Activated CD8-positive, alpha-beta T cell treated with anti-CD3 and anti-CD28 coated beads, Interleukin-2, amount 10 ng/mL, durations not matched to agents 7 days and 5 days (primary cell): Measurements from ENCODE around the gene STX7. TPM values are rescaled to one million over a fixed set of nuclear protein-coding genes. Genes with fewer than 3 reads are reported as not detected.

Experiments used
- ATAC-seq: fragments of 150-1000 bp; cut with Tn5 transposase; one replicate; pipeline ENCODE4 v1.10.0; 2021; ENCODE audit warnings: moderate library complexity
- CTCF ChIA-PET: fragments of 350-600 bp; sonication (Branson Sonifier 250); formaldehyde crosslinking; loops from one replicate; lab custom pipeline; 2021; ENCODE audit warnings: antibody characterized with exemption; lab: Charles Lee
- POLR2A ChIA-PET: fragments of 350-600 bp; sonication (Branson Sonifier 250); formaldehyde crosslinking; loops from one replicate; lab custom pipeline; 2021; ENCODE audit warnings: antibody characterized with exemption; lab: Charles Lee
- DNase-seq: peaks from one replicate; pipeline ENCODE4 v3.0.0-alpha.2; 2020
- H3K27ac Mint-ChIP-seq: one replicate; pipeline ENCODE4 v1.8.0; 2021; ENCODE audit warnings: mild to moderate bottlenecking, mixed read lengths
- H3K27me3 Mint-ChIP-seq: one replicate; pipeline ENCODE4 v1.8.0; 2021; ENCODE audit warnings: low read depth, mixed read lengths
- H3K36me3 Mint-ChIP-seq: one replicate; pipeline ENCODE4 v1.8.0; 2021; ENCODE audit warnings: low read depth, mixed read lengths
- H3K4me1 Mint-ChIP-seq: one replicate; pipeline ENCODE4 v1.8.0; 2021; ENCODE audit warnings: low read depth, mixed read lengths
- H3K4me3 Mint-ChIP-seq: one replicate; pipeline ENCODE4 v1.8.0; 2021; ENCODE audit warnings: mild to moderate bottlenecking, mixed read lengths
- H3K9me3 Mint-ChIP-seq: one replicate; pipeline ENCODE4 v1.8.0; 2022; ENCODE audit warnings: mixed read lengths; ENCODE audit not compliant: insufficient read depth
- total RNA-seq, 2 experiments: library from RNA; stranded (reverse); gene quantifications; one replicate each; pipeline ENCODE4 v1.2.3, GENCODE V29; 2021

STX7 gene
- total RNA-seq, 2 experiments from 2014 or later, result 16.0 to 16.4 TPM

GRCh38 chr6:132505158-132505557, 7.8 kb downstream of the STX7 start:
- ChIA-PET POLR2A (no interaction called here), CTCF (interaction anchor here (1.1 kb wide), 1 partner anchor 10 kb away, joined by 3 read pairs; no protein-coding TSS in a partner anchor)
- ATAC-seq, result no peak
- no peak overlapping the region for H3K4me3 Mint-ChIP-seq
- DNase-seq, result no peak
- H3K27me3 Mint-ChIP-seq, result no peaks in the 10 kb centered on the region
- H3K27ac Mint-ChIP-seq, result no peak overlapping the region
- peaks cover 12% of the 10 kb centered on the region for H3K36me3 Mint-ChIP-seq
- no peaks in the 10 kb centered on the region for H3K9me3 Mint-ChIP-seq
- H3K4me1 Mint-ChIP-seq, result no peaks in the 10 kb centered on the region

GRCh38 chr6:132504757-132505156, 8.2 kb downstream of the STX7 start:
- no peak for ATAC-seq
- POLR2A ChIA-PET, result no interaction called here
- H3K27me3 Mint-ChIP-seq, result no peaks in the 10 kb centered on the region
- H3K27ac Mint-ChIP-seq, result no peak overlapping the region
- H3K4me3 Mint-ChIP-seq, result no peak overlapping the region
- H3K36me3 Mint-ChIP-seq, result peaks cover 16% of the 10 kb centered on the region
- H3K9me3 Mint-ChIP-seq, result no peaks in the 10 kb centered on the region
- no peaks in the 10 kb centered on the region for H3K4me1 Mint-ChIP-seq
- no peak for DNase-seq
- CTCF ChIA-PET, result interaction anchor here (1.1 kb wide), 1 partner anchor 9 kb away, joined by 3 read pairs; no protein-coding TSS in a partner anchor

GRCh38 chr6:132499757-132500156, 13.2 kb downstream of the STX7 start:
- no peaks in the 10 kb centered on the region for H3K9me3 Mint-ChIP-seq
- no peak overlapping the region for H3K27ac Mint-ChIP-seq
- ATAC-seq, result no peak
- ChIA-PET POLR2A (no interaction called here), CTCF (no interaction called here)
- peaks cover 16% of the 10 kb centered on the region for H3K4me1 Mint-ChIP-seq
- H3K4me3 Mint-ChIP-seq, result no peak overlapping the region
- H3K27me3 Mint-ChIP-seq, result no peaks in the 10 kb centered on the region
- no peak for DNase-seq
- H3K36me3 Mint-ChIP-seq, result peaks cover 32% of the 10 kb centered on the region

- no peak for DNase-seq
- no peak for ATAC-seq
- Mint-ChIP-seq H3K27me3 (no peaks in the 10 kb centered on the region), H3K36me3 (peaks cover 39% of the 10 kb centered on the region), H3K27ac (no peak overlapping the region), H3K9me3 (no peaks in the 10 kb centered on the region), H3K4me3 (no peak overlapping the region), H3K4me1 (peaks cover 21% of the 10 kb centered on the region)
- ChIA-PET CTCF (interaction anchor here (1.4 kb wide), 1 partner anchor 219 kb away, joined by 3 read pairs; no protein-coding TSS in a partner anchor), POLR2A (no interaction called here)
These were observed 14.3 kb downstream of the STX7 start for GRCh38 chr6:132498638-132499037.

- Mint-ChIP-seq H3K36me3 (peaks cover 39% of the 10 kb centered on the region), H3K4me1 (peaks cover 21% of the 10 kb centered on the region), H3K4me3 (no peak overlapping the region), H3K27ac (no peak overlapping the region), H3K9me3 (no peaks in the 10 kb centered on the region), H3K27me3 (no peaks in the 10 kb centered on the region)
- DNase-seq (no peak), ATAC-seq (no peak)
- ChIA-PET CTCF (interaction anchor here (1.1 to 3.7 kb wide), 5 partner anchors 12 to 217 kb away, joined by 4 to 30 read pairs (median 8); partner anchors contain the start of gene STX7), POLR2A (interaction anchor here (0.8 kb wide), 1 partner anchor 16 kb away, joined by 4 read pairs; the partner anchor contains the start of gene STX7)
These were observed 16.3 kb downstream of the STX7 start for GRCh38 chr6:132496519-132497180.

GRCh38 chr6:132495604-132496079, 17.3 kb downstream of the STX7 start:
- H3K27me3 Mint-ChIP-seq, result no peaks in the 10 kb centered on the region
- H3K9me3 Mint-ChIP-seq, result no peaks in the 10 kb centered on the region
- DNase-seq (no peak), ATAC-seq (no peak)
- CTCF ChIA-PET, result interaction anchor here (1.0 to 3.7 kb wide), 6 partner anchors 10 to 216 kb away, joined by 3 to 30 read pairs (median 9); partner anchors contain the start of gene STX7
- peaks cover 21% of the 10 kb centered on the region for H3K4me1 Mint-ChIP-seq
- H3K36me3 Mint-ChIP-seq, result peaks cover 35% of the 10 kb centered on the region
- H3K27ac Mint-ChIP-seq, result no peak overlapping the region
- no peak overlapping the region for H3K4me3 Mint-ChIP-seq
- POLR2A ChIA-PET, result interaction anchor here (0.7 to 1.3 kb wide), 2 partner anchors 18 to 141 kb away, joined by 3 to 5 read pairs; partner anchors contain the start of gene STX7

- peaks cover 21% of the 10 kb centered on the region for H3K4me1 Mint-ChIP-seq
- no peaks in the 10 kb centered on the region for H3K27me3 Mint-ChIP-seq
- H3K9me3 Mint-ChIP-seq, result no peaks in the 10 kb centered on the region
- peaks cover 30% of the 10 kb centered on the region for H3K36me3 Mint-ChIP-seq
- ChIA-PET POLR2A (interaction anchor here (1.3 kb wide), 1 partner anchor 18 kb away, joined by 5 read pairs; the partner anchor contains the start of gene STX7), CTCF (interaction anchor here (1.0 to 3.7 kb wide), 4 partner anchors 10 to 215 kb away, joined by 3 to 30 read pairs (median 10); partner anchors contain the start of gene STX7)
- H3K4me3 Mint-ChIP-seq, result no peak overlapping the region
- H3K27ac Mint-ChIP-seq, result no peak overlapping the region
- ATAC-seq, result no peak
- DNase-seq, result no peak
These were observed 18.0 kb downstream of the STX7 start for GRCh38 chr6:132494954-132495353.

- no peak for DNase-seq
- no peak overlapping the region for H3K27ac Mint-ChIP-seq
- no peaks in the 10 kb centered on the region for H3K27me3 Mint-ChIP-seq
- no peak for ATAC-seq
- peaks cover 13% of the 10 kb centered on the region for H3K36me3 Mint-ChIP-seq
- CTCF ChIA-PET, result interaction anchor here (1.0 to 1.1 kb wide), 2 partner anchors 7 to 212 kb away, joined by 3 to 4 read pairs; no protein-coding TSS in a partner anchor
- peaks cover 21% of the 10 kb centered on the region for H3K4me1 Mint-ChIP-seq
- POLR2A ChIA-PET, result no interaction called here
- H3K4me3 Mint-ChIP-seq, result no peak overlapping the region
- no peaks in the 10 kb centered on the region for H3K9me3 Mint-ChIP-seq
These were observed 21.0 kb downstream of the STX7 start for GRCh38 chr6:132491881-132492280.

- no peaks in the 10 kb centered on the region for H3K9me3 Mint-ChIP-seq
- no peak overlapping the region for H3K4me3 Mint-ChIP-seq
- ChIA-PET CTCF (interaction anchor here (1.0 kb wide), 1 partner anchor 211 kb away, joined by 4 read pairs; no protein-coding TSS in a partner anchor), POLR2A (no interaction called here)
- DNase-seq (no peak), ATAC-seq (no peak)
- H3K4me1 Mint-ChIP-seq, result peaks cover 19% of the 10 kb centered on the region
- peaks cover 13% of the 10 kb centered on the region for H3K36me3 Mint-ChIP-seq
- H3K27ac Mint-ChIP-seq, result no peak overlapping the region
- H3K27me3 Mint-ChIP-seq, result no peaks in the 10 kb centered on the region
These were observed 21.6 kb downstream of the STX7 start for GRCh38 chr6:132491303-132491702.

- peaks cover 13% of the 10 kb centered on the region for H3K4me1 Mint-ChIP-seq
- H3K27ac Mint-ChIP-seq, result no peak overlapping the region
- no peak for ATAC-seq
- POLR2A ChIA-PET, result no interaction called here
- DNase-seq, result no peak
- CTCF ChIA-PET, result interaction anchor here (1.8 to 10.1 kb wide), 2 partner anchors 190 to 212 kb away, joined by 5 to 195 read pairs; no protein-coding TSS in a partner anchor
- H3K9me3 Mint-ChIP-seq, result no peaks in the 10 kb centered on the region
- peaks cover 13% of the 10 kb centered on the region for H3K36me3 Mint-ChIP-seq
- no peaks in the 10 kb centered on the region for H3K27me3 Mint-ChIP-seq
- no peak overlapping the region for H3K4me3 Mint-ChIP-seq
These were observed 22.3 kb downstream of the STX7 start for GRCh38 chr6:132490478-132491204.

GRCh38 chr6:132490024-132490423, 22.9 kb downstream of the STX7 start:
- ChIA-PET POLR2A (no interaction called here), CTCF (interaction anchor here (1.8 to 10.1 kb wide), 2 partner anchors 190 to 211 kb away, joined by 5 to 195 read pairs; no protein-coding TSS in a partner anchor)

More at GRCh38 chr6:132490024-132490423, 22.9 kb downstream of the STX7 start:
- Mint-ChIP-seq H3K27ac (no peak overlapping the region), H3K36me3 (peaks cover 12% of the 10 kb centered on the region), H3K27me3 (no peaks in the 10 kb centered on the region), H3K4me3 (no peak overlapping the region), H3K9me3 (no peaks in the 10 kb centered on the region), H3K4me1 (peaks cover 8% of the 10 kb centered on the region)
- DNase-seq (no peak), ATAC-seq (no peak)
